ENCODE results near the gene SH2D7.

The SH2D7 gene

DNA sequence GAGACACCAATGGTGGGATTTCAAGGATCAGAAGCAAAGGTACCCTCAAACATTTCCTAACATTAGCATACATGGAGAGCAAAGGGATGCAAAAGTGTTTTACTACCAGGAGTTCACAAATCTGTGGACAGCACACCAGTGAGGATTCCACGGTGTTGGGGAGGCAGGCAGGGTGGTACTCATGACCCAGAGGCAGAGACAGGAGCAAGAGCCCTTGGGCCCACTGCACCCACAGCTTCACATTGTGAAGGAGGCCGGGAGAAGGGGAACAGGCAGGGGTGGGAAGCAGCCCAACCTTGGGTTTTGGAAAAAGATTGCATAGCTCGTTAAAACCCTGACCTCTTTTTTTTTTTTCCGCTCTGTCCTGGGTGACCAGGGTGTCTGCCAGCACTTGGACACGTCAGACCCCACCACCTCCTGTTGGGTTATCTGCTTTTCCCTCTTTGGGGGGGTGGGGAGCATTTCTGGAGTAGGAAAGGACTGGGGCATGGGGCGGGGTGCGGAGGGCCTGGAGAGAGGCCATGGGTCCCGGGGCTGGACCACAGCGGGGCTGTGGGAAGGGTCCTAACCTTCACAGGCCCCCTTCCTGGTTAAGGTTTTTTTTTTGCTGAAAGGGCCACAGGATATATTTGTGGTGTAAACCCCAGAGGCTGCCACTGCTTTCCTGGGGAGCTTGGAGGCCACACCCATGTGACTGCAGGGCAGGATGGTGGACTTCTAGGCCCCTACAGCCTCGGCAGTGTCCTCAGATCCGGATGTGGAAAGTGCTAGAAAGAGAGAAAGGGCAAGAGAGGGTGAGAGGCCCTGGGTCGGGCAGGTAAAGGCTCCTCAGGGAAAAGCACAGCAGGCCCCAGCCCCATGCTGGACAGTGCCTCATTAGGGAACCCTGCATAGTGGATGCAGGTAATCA, 12.5 kb downstream of the SH2D7 start:
- no peak for DNase-seq

DNA sequence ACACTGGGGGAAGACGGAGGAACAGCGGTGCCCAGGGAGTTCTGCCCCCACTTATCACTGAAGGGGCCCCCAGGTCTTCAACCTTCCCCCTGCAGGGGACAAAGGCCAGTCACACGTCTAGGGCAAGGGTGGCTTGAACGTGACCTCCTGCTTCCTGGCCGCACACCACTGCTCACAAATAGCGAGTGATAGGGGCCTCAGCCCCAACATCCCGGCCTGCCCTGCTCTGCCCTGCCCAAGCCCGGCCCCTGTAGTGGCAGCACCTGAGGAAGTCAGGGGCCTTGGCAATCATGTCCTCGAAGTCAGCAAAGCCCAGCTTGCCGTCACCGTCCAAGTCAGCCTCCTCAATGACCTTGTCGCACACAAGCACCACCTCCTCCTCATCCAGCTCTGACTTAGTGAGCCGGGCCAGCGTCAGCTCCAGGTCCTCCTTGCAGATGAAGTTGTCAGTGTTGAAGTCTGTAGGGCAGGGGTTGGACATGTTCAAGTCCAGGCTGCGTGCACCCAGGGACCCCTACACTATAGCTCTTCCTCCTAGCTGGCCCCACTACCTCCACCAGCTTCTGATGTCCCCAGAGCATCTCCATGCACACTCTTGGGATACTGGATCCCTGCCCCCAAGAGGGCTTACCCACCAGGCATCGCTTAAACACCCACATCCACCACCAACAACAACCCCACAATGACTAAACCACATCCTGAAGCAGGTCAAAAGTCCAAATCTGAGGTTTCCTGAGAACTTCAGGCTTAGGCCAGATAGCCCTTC, 13.3 kb downstream of the SH2D7 start:
- no peak for DNase-seq

DNA sequence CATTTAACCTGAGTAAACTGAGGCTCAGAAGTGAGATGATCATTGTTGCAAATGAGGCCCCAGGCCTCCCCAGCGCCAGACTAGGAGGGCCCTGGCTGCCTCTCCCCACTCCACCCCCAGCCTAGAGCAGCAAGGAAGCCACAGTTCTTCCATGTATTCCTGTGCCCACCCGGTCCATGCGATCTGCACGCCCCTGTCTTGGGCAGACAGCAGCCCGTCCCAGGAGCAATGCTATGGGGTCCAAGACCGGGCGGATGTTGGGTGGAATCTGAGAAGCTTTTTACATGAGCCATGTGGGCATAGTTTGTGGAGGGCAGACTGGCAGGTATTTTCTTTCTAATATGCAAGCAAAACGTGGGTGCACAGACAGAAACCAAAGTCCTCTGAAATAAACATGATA, 15.1 kb downstream of the SH2D7 start:
- no peak for DNase-seq

DNA sequence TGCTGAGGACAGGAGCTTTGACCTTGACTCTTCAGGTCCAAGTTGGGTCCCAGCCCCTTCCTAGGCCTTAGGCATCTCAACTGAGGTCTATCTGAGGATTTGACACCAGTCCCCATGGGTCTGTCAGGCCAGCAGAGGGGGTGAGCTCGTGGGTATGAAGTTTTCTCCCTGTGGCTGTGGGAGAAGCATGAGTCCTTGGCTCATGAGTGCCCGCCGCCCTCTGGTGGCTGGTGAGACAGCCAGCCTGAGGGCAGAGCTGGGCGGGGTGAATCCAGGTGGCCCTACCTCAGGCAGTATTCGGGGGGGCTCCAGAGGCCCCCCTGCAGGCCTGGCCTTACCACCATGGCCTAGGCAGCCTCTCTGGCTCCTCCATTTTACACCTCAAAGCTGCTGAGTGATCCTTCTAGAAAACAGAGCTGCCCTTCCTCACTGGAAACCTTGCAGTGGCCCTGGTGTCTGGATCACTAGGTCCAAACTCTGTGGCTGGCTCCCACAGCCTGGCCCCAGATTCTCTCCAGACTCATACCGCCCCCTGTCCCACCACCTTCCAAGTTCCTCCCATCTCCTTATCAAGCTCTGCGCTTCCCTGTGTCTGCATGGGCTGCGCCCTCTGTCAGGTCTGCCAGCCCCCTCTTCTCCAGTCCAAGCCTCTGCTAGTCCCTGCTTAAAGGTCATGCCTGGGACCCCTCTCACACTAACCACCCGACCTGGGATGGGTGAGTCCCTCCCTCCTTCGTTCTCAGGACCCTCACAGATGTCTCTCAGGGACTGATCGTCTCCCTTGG, 16.1 kb downstream of the SH2D7 start:
- peak; percentile 90 to 95 for DNase-seq

DNA sequence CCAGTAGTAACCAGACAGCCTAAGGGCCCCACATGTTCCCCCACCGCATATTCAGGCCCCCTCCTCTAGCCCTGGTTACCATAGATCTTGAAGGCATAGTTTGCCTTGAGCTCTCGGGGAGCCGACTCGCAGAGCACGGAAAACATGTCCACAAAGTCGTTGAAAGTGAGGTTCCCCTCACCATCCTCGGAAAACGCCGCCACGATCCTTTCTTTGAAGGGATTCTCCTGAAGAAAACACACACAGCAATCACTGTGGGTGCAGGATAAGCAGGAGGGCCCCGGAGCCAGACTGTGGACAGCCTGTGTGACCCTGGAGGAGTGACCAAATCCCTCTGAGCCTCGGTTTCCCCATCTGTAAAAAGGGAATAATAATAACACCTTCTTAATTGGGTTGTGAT, 16.8 kb downstream of the SH2D7 start:
- no peak for DNase-seq

DNA sequence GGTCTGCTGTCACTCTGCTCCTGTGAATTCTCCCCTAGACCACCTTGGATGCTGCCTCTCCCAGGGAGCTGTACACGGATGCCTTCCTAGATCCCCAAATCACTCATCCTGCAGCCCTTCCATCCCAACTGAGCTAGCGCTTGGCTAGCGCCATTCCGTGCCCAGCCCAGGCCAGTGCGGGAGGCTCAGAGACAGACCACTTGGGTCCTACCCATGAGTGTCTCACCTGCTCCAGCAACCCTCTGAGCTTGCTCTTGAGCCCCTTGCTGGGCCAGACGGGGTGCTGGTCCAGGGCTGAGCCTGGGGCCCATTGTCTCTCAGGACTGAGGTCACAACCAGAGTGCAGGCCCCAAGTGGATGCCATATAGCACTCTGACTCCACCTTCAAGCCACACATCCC, 17.7 kb downstream of the SH2D7 start:
- no peak for DNase-seq

DNA sequence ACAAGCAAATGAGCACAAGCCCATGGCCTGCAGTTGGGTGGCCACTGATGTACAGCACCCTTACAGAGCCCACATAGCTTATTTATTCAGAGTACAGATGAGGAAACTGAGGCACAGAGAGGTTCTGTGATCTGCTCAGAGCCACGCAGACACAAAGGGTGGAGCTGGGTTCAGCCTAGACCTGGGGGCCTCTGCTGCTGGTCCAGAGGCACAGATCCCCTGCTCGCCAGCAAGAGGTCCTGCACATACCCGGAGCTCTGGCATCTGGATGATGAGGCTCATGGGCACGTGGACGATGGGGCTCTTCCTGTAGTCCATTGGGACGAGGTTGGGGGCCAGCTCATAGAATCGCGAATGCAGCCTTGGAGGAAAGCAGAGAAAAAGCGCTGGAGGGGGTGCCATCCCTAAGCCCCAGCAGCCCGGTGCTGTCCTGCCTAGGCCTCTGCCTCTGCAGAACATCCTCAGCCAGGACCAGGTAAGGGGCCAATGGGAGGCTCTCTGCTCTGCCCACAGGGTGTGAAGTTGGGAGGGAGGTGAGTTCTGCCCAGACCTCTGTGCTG, 18.6 kb downstream of the SH2D7 start:
- DNase-seq: no peak

DNA sequence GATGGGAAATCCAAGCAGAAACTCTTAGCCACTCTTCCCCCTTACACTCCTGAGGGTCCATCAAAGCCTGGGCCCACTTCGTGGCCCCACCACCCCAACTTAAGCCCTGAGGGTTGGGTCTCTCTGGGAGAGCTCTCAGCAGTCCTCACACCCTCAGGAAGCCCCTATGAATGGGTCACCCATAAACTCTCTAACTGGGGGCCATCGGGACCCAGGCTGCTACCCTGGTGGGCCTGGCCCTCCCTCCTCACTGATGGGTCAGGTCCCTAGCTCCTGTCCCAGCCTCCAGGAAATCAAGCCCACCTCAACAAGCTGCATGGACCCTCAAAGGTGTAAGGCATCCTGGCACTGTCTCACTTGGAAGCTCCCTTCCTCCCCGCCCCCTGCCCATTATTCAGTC, 19.4 kb downstream of the SH2D7 start:
- DNase-seq: no peak

DNA sequence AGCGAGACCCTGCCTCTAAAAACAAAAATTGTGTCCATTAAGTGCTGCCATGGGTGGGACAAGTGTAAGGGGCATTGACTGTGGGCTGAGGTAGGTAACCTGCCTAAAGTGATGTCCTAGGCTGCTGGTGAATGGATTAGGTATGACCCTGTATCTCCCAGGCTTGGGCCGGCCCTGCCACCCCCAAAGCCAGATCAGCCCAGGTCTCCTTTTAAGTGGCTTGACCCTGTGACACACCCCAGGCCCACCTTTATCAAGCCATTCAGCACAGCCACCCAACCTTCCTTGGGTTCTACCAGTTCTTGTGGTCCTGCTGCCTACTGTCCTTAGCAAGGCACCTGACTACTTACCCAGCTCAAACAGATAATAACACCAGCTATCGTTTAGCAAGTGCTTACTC, 20.2 kb downstream of the SH2D7 start:
- no peak for DNase-seq

DNA sequence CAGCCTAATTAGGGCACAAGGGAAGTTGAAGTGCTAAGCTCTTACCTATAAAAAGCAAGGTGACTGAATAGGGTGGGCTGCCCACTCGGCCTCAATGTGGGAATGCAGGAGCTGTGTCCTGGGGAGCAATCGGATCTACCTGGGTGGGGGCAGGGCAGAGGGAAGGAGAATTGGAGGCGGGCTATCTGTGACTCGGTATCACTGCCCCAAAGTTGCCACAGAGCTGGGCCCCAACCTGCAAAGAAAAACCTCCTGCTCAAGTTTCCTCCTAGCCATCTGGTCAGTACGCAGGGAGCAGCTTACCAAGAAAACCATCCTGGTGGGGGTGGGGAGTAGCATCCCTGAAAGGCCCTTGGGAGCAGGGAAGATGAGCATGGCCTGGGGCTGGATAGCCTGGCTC, 28.2 kb downstream of the SH2D7 start:
- no peak for DNase-seq

DNA sequence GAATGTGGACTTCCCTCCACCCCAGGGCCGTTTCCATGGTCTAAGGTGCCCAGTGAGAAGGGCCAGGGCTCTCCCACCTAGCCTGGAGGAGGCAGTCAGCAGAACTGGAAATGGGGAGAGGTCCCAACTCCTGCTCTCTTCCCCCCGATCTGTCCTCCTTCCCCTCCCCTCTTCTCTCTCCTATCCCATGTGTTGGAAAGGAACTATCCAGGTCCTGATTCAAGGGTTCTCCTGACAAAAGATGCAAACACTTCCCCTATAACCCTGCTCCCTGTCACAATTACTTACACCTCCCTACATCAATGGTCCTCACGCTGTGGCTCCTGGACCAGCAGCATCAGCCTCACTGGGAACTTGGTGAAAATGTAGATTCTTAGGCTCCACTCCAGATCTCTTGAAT, 32.9 kb downstream of the SH2D7 start:
- DNase-seq: no peak

DNA sequence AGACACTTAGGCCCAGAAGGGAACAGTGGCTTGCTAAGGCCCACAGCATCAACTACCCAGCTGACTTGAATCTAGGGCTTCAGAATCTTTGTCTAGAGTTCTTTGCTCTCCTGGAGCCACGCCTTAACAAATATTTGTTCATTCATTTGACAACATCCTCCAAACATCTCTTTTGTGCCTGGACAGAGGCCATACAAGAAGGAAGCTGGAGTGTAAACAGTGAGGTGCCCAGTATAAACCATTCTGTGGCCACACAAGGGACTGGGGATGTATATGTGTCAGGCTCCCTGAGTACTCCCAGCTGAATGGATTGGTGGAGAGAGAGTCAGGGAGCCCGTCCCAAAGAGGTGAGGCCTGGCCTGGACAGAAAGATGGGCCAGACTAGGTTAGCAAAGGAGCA, 35.5 kb downstream of the SH2D7 start:
- DNase-seq: no peak

DNA sequence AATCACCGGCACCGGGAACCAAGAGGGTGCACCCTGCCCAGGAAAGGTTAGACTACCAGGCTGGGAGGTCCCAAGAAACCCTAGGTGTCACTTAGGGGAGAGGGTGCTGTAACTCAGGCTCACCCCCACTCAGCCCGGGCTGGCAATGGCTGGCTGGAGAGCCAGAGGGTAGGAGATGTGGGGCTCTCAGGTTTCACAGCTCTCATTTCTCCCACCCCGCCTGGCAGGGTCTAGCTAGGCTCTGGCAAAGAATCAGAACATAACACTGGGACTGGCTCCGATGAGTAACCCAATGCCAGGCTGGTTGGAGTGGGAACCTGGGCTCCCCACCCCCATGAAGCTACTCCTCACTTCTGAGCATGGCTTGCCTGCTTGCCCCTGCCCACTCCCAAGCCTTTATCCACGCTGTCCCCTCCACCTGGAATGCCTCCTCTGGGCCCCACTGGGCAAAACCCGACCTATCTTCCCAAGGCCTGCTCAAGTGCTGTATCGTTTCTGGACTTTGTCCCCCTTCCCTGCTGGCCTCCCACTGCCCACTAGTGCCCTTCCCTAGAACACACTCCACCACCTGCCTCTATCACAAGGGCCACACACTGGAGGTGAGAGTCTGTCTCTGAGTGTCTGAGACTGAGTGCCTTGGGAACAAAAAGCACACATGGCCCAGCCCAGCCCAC, 36.9 kb downstream of the SH2D7 start:
- DNase-seq: peak in 1 of 2 experiments; percentile 26

DNA sequence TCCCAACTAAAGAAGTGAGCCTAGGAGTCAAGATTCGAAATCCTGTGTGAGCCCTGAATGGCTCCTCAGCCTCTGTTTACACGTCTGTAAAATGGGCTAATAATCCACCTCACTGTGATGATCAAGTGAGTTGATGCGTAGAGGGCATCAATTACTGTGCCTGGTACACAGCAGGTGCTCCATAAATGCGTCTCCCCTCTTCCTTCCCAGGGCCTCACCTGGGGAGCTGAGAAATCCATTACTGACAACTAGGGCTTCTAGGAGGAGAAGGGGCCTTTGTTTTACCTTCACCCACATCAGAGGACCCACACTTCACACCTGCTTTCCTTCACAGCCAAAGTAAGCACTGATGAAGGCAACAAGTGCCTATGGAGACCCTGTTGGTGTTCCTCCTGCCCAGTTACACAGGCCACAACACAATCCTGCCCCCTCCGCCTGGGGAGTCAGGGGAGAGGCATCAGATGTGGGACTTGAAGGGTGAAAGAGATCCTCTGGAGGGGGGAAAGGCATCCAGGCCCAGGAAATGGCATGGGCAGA, 37.5 kb downstream of the SH2D7 start:
- no peak for DNase-seq

DNA sequence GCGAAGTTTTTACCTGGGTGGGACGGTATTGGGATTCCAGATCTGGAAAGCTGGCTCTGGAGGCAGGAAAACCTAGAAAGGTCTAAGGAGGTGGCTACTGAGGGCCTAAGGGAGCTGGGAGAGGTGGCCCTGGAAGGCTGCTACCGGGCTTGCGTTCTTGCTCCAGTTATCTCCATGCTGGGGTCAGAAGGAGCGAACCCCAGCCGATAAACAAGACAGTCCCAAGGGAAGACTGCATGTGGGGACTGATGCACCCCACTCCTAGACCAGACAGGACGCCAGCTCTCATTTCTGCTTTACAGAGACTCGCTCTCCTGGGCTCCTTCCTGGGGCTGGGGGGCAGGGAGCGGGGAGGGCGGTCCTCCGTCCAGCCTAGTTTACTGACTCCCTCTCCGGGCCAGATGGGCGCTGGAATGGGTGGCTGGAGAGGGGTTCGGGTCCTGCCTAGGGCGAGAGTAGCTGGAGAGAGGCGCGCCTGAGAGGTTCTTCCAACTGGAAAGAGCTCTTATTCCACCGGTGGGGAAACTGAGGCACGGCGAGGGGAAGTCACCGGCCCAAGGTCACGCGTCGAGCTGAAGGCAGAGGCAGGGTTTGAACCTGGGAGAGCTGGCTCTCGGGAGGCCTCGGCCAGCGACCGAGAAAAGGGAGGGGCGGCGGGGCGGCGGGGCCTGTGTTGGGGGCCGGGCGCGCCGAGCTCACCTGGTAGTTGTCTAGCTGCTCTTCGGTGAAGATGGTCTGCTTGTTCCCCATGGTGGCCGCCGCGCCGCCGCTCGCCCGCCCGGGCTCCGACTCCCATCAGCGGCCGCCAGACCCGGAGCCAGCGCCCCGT, 38.3 kb downstream of the SH2D7 start:
- DNase-seq: peak in 1 of 2 experiments; percentile 82

DNA sequence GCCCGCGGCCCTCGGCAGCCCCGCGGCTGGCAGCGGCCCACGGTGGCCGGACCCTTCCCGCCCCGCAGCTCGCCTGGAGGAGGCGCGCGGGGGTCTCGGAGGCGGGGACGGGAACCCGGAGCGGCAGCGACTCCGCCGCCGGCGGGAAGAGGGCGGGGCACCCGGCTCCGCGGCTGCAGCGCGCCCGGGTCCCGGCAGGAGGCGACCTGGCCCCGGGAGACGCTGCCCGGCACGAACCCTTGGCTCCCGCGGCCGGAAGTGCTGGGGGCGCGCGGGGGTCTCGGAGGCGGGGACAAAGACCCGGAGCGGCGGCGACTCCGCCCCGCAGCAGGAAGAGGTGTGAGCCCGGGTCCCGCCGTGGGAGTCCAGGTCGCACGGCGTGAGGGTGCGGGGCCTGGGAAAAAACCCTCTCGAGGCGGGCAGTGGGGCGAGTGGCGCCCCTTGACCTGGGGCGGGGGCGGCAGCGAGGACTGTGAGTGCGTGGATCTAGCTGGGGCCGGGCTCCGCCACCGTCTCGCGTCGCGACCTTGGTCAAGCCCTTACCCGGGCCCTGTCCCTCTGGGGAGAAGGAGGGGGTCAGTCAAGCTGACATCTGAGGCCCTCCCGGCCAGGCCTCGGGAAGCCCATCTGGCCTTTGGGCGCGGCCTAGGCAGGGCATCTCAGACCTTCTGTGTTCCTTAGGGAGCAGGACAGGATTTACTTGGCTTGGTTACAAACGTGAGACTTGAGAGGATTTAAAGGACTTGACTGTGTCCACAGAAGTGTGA, 39.1 kb downstream of the SH2D7 start, which contains the start of gene CIB2:
Gene CIB2, minus strand, starts transcription at position 151 of the 767 bp plus-strand sequence. CDS start 230 bp downstream, outside the sequence.
- DNase-seq: peak; percentile 57 to 89

DNA sequence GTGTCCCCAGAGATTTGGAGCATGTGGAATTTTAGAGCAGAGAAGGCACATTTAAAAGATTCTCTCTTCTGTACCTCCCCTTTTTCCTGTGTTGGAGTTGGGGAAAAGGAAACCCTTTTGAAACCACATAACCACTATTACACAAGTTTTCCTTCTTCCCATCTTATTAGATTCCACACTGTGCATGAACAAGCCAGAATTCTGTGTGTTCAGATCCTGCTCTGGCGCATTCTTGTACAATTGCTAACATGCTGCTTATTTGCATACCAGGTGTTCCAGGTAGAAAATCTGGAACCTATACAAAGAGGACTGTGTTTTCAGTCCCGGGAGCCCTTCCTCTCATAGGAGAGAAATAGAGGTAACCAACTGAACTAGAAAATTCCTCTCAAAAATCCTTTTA, 41.4 kb downstream of the SH2D7 start:
- peak; percentile 96 for DNase-seq

DNA sequence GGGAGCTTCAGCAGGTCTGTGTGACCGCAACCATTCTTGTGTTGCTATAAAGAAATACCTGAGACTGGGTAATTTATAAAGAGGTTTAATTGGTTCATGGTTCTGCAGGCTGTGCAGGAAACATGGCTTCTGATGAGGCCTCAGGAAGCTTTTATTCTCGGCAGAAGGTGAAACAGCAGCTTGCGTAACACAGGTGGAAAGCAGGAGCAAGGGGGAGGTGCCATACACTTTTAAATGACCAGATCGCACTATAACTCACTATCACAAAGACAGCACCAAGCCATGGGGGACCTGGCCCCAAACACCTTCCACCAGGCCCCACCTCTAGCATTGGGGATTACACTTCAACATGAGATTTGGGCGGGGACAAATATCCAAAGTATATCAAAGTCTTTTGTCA, 47.2 kb downstream of the SH2D7 start:
- no peak for DNase-seq

DNA sequence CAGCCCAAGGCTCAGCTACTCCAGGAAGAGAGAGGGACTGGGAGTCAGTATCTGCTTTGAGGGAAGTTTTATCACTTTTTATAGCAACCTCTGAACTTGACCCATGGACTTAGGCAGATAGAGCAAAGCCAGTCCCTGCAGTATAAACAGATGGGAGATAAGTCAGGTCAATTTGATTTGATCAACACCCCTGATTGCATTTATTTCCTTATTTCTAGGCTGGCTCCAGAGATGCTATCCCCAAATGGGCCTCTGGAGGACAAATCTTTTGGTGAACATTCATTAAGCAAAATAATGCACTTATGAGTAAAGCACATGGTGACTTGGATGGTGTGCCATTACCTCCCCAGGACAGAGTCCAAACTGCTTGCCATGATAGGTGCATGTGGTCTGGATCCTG, 47.9 kb downstream of the SH2D7 start:
- no peak for DNase-seq

DNA sequence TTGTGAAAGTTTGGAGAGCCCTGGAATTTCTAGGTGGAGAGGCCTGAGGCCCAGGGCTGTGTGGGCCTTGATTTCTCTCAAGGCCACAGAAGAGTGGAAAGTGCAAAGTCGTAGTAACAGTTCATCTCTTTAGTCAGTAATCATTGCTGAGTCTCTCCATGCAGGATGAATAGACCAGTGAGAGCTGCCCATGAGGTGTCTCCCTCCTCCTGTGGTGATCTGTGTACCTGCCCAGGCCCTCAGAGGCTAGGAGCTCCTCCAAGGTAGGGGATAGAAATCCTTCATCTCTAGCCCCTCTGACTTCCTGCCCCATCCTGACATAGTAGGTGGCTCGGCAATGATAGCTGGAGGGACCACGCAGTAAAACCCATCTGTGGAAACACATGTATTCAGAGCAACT, 50.0 kb downstream of the SH2D7 start:
- DNase-seq: no peak

Data from NCI-H526 (cell line).